Dendritic cell treated with granulocyte-macrophage colony-stimulating factor and Interleukin-4, amounts not matched to agents 40 ng/mL and 50 ng/mL, for 4 days (primary cell): ENCODE data around the gene CHRNE.
"Not testable (repeated sequence)": the region's sequence is repeated elsewhere in the genome, so short reads cannot be mapped to it uniquely, and the experiment has no call there.

ENCODE experiments used
- H3K27ac Mint-ChIP-seq: one replicate; pipeline ENCODE4 v1.8.0; 2022; ENCODE audit warnings: mild to moderate bottlenecking, mixed read lengths
- H3K27me3 Mint-ChIP-seq: one replicate; pipeline ENCODE4 v1.8.0; 2022; ENCODE audit warnings: mild to moderate bottlenecking, mixed read lengths
- H3K36me3 Mint-ChIP-seq: one replicate; pipeline ENCODE4 v1.8.0; 2022; ENCODE audit warnings: low read depth, mixed read lengths
- H3K4me1 Mint-ChIP-seq: one replicate; pipeline ENCODE4 v1.8.0; 2022; ENCODE audit warnings: low read depth, mixed read lengths
- H3K4me3 Mint-ChIP-seq: one replicate; pipeline ENCODE4 v1.8.0; 2022; ENCODE audit warnings: mild to moderate bottlenecking, moderate library complexity, mixed read lengths
- H3K9me3 Mint-ChIP-seq: one replicate; pipeline ENCODE4 v1.8.0; 2022; ENCODE audit warnings: mixed read lengths
- intact Hi-C: fragments of 100-400 bp; cut with micrococcal nuclease; formaldehyde crosslinking; loops from one replicate; pipeline ENCODE4 v1.15.0; 2022

The CHRNE gene

GRCh38 chr17:4877089-4877488, 25.8 kb downstream of the CHRNE start:
- Mint-ChIP-seq H3K36me3 (peaks cover 53% of the 10 kb centered on the region), H3K4me1 (peaks cover 94% of the 10 kb centered on the region), H3K4me3 (no peak overlapping the region), H3K27ac (peak overlapping the region; percentile 78), H3K27me3 (no peaks in the 10 kb centered on the region), H3K9me3 (no peaks in the 10 kb centered on the region)
- intact Hi-C loops: loop anchor here (5.0 kb wide), 1 partner anchor 45 kb away; the partner anchor contains the start of gene MINK1

- Mint-ChIP-seq H3K9me3 (no peaks in the 10 kb centered on the region), H3K4me3 (peak overlapping the region; percentile 47), H3K36me3 (peaks cover 29% of the 10 kb centered on the region), H3K27me3 (no peaks in the 10 kb centered on the region), H3K27ac (peak overlapping the region; percentile 82), H3K4me1 (peaks cover 84% of the 10 kb centered on the region)
- intact Hi-C loops: no loop called here
These were observed 30.1 kb downstream of the CHRNE start for GRCh38 chr17:4872786-4873185.

GRCh38 chr17:4870855-4871254, 32.0 kb downstream of the CHRNE start:
- Mint-ChIP-seq H3K27me3 (no peaks in the 10 kb centered on the region), H3K9me3 (no peaks in the 10 kb centered on the region), H3K36me3 (peaks cover 22% of the 10 kb centered on the region), H3K27ac (no peak overlapping the region), H3K4me1 (peaks cover 68% of the 10 kb centered on the region), H3K4me3 (no peak overlapping the region)
- intact Hi-C loops: no loop called here

GRCh38 chr17:4869058-4869998, 33.6 kb downstream of the CHRNE start:
- peak overlapping the region; percentile 20 for H3K4me3 Mint-ChIP-seq
- H3K36me3 Mint-ChIP-seq: peaks cover 19% of the 10 kb centered on the region
- H3K27me3 Mint-ChIP-seq, intact Hi-C loops, H3K9me3 Mint-ChIP-seq: not testable (repeated sequence)
- peaks cover 64% of the 10 kb centered on the region for H3K4me1 Mint-ChIP-seq
- peak overlapping the region; percentile 59 for H3K27ac Mint-ChIP-seq

- intact Hi-C loops, H3K9me3 Mint-ChIP-seq, H3K4me3 Mint-ChIP-seq, H3K27me3 Mint-ChIP-seq, H3K27ac Mint-ChIP-seq: not testable (repeated sequence)
- Mint-ChIP-seq H3K4me1 (peaks cover 56% of the 10 kb centered on the region), H3K36me3 (peaks cover 11% of the 10 kb centered on the region)
These were observed 35.4 kb downstream of the CHRNE start for GRCh38 chr17:4867535-4867934.

- H3K36me3 Mint-ChIP-seq: peaks cover 35% of the 10 kb centered on the region
- no peak overlapping the region for H3K4me3 Mint-ChIP-seq
- no peak overlapping the region for H3K27ac Mint-ChIP-seq
- no peaks in the 10 kb centered on the region for H3K27me3 Mint-ChIP-seq
- peaks cover 38% of the 10 kb centered on the region for H3K4me1 Mint-ChIP-seq
- intact Hi-C loops: no loop called here
- H3K9me3 Mint-ChIP-seq: no peaks in the 10 kb centered on the region
These were observed 39.6 kb downstream of the CHRNE start for GRCh38 chr17:4863321-4863720.

GRCh38 chr17:4862720-4863119, 40.2 kb downstream of the CHRNE start:
- no peak overlapping the region for H3K27ac Mint-ChIP-seq
- peaks cover 35% of the 10 kb centered on the region for H3K36me3 Mint-ChIP-seq
- no peak overlapping the region for H3K4me3 Mint-ChIP-seq
- H3K27me3 Mint-ChIP-seq: no peaks in the 10 kb centered on the region
- H3K9me3 Mint-ChIP-seq: no peaks in the 10 kb centered on the region
- intact Hi-C loops: no loop called here
- peaks cover 40% of the 10 kb centered on the region for H3K4me1 Mint-ChIP-seq

GRCh38 chr17:4861052-4861451, 41.8 kb downstream of the CHRNE start:
- intact Hi-C loops: no loop called here
- H3K36me3 Mint-ChIP-seq: peaks cover 52% of the 10 kb centered on the region
- H3K27me3 Mint-ChIP-seq: no peaks in the 10 kb centered on the region
- H3K4me1 Mint-ChIP-seq: peaks cover 56% of the 10 kb centered on the region
- no peak overlapping the region for H3K4me3 Mint-ChIP-seq
- H3K9me3 Mint-ChIP-seq: no peaks in the 10 kb centered on the region
- H3K27ac Mint-ChIP-seq: no peak overlapping the region

- Mint-ChIP-seq H3K4me3 (no peak overlapping the region), H3K4me1 (peaks cover 53% of the 10 kb centered on the region), H3K27ac (peak overlapping the region; percentile 1), H3K36me3 (peaks cover 56% of the 10 kb centered on the region), H3K9me3 (no peaks in the 10 kb centered on the region), H3K27me3 (no peaks in the 10 kb centered on the region)
- intact Hi-C loops: no loop called here
These were observed 42.2 kb downstream of the CHRNE start for GRCh38 chr17:4860651-4861050.

GRCh38 chr17:4859816-4860625, 42.9 kb downstream of the CHRNE start:
- peaks cover 50% of the 10 kb centered on the region for H3K4me1 Mint-ChIP-seq
- peak overlapping the region; percentile 1 for H3K27ac Mint-ChIP-seq
- H3K9me3 Mint-ChIP-seq: no peaks in the 10 kb centered on the region
- peaks cover 56% of the 10 kb centered on the region for H3K36me3 Mint-ChIP-seq
- intact Hi-C loops: no loop called here
- H3K27me3 Mint-ChIP-seq: no peaks in the 10 kb centered on the region
- no peak overlapping the region for H3K4me3 Mint-ChIP-seq

GRCh38 chr17:4858882-4859260, 44.0 kb downstream of the CHRNE start:
- Mint-ChIP-seq H3K36me3 (peaks cover 67% of the 10 kb centered on the region), H3K9me3 (no peaks in the 10 kb centered on the region), H3K4me1 (peaks cover 50% of the 10 kb centered on the region), H3K27me3 (no peaks in the 10 kb centered on the region), H3K4me3 (peak overlapping the region; percentile 37), H3K27ac (peak overlapping the region; percentile 69)
- intact Hi-C loops: no loop called here

GRCh38 chr17:4858068-4858881, 44.6 kb downstream of the CHRNE start:
- Mint-ChIP-seq H3K27me3 (no peaks in the 10 kb centered on the region), H3K27ac (peak overlapping the region; percentile 69), H3K4me1 (peaks cover 48% of the 10 kb centered on the region), H3K9me3 (no peaks in the 10 kb centered on the region), H3K4me3 (peak overlapping the region; percentile 37), H3K36me3 (peaks cover 70% of the 10 kb centered on the region)
- intact Hi-C loops: no loop called here

GRCh38 chr17:4857347-4857746, 45.6 kb downstream of the CHRNE start:
- H3K27ac Mint-ChIP-seq: peak overlapping the region; percentile 69
- H3K27me3 Mint-ChIP-seq: not testable (repeated sequence)

More at GRCh38 chr17:4857347-4857746, 45.6 kb downstream of the CHRNE start:
- peaks cover 70% of the 10 kb centered on the region for H3K36me3 Mint-ChIP-seq
- intact Hi-C loops, H3K4me3 Mint-ChIP-seq, H3K9me3 Mint-ChIP-seq: not testable (repeated sequence)
- H3K4me1 Mint-ChIP-seq: peaks cover 43% of the 10 kb centered on the region
